IPS DF 19.7 (cell line): ENCODE data around the gene REXO2.

ENCODE experiments used
- DNase-seq: peaks from one replicate; pipeline ENCODE4 v3.0.0-alpha.2; 2013; ENCODE audit warnings: low read depth, low spot score

The REXO2 gene

DNA sequence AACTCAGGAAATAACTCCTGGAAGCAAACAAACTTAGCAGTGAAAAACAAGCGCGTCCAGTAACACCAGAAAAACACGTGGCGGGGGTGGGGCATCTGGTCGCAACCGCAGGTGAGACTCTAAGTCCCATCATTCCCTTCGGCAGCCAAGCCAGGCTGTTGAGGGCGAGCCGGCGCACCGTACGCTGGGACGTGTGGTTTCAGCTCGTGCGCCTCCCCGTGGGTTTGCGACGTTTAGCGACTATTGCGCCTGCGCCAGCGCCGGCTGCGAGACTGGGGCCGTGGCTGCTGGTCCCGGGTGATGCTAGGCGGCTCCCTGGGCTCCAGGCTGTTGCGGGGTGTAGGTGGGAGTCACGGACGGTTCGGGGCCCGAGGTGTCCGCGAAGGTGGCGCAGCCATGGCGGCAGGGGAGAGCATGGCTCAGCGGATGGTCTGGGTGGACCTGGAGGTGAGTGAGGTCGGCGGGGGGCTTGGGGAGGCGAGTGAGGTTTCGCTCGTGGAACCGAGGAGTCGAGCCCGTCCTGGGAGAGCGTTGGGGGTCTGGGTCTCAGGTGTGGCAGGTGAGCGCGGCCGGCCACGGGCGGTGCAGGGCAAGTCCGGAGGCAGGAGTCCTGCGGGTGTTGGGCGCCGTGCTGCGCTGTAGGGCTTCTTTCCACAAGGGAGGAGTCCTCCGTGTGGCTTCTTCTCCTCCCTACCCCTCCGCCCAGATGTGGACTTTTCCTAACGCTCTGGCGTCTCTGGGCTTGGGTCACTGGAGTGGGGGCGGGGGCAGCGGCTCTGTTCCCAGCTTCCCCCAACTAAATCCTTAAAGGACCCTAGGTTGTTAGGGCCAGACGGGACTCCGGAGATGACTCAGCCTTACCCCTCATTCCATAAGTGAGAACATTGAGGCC, at the start of gene REXO2:
REXO2 (plus strand) TSS at position 239 of the 892 bp plus-strand sequence; CDS start at position 301, 62 bp downstream.
- peak; percentile 85 for DNase-seq

- no peak for DNase-seq
Observed at GRCh38 chr11:114392735-114393667, 46.3 kb upstream of the REXO2 start.

- DNase-seq = no peak
Observed at GRCh38 chr11:114395736-114396135, 43.5 kb upstream of the REXO2 start.

- no peak for DNase-seq
Observed at GRCh38 chr11:114396916-114397315, 42.4 kb upstream of the REXO2 start.

DNA sequence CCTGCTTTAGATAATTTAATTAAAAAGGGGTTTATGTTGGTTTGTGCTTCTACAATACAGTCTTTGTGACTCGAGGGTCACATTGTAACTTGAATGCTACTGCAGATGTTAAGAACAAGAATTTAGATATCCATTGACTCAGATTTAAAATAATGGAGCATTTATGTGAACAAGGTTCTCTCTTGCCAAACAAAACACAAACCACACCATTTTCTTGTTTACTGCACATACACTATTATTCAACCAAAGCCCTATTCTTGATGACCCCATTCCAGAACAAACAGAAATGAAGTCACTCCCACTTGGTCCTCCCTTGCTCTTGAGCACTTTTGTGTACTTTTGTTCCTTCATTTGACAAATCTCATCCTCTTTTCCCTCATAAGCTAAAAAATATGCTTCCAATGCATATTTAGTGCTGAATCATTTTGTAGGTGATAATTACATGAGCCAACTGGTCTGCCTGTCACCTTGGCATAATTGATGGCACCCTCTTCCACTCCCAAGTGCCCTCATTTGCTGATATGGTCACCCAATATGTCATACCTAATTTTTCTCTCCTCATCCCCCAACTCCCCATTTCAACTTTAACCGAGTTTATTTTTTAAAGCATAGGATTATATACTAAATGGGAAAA, 41.8 kb upstream of the REXO2 start:
- no peak for DNase-seq

- DNase-seq = no peak
Observed at GRCh38 chr11:114398303-114398920, 40.9 kb upstream of the REXO2 start.

DNA sequence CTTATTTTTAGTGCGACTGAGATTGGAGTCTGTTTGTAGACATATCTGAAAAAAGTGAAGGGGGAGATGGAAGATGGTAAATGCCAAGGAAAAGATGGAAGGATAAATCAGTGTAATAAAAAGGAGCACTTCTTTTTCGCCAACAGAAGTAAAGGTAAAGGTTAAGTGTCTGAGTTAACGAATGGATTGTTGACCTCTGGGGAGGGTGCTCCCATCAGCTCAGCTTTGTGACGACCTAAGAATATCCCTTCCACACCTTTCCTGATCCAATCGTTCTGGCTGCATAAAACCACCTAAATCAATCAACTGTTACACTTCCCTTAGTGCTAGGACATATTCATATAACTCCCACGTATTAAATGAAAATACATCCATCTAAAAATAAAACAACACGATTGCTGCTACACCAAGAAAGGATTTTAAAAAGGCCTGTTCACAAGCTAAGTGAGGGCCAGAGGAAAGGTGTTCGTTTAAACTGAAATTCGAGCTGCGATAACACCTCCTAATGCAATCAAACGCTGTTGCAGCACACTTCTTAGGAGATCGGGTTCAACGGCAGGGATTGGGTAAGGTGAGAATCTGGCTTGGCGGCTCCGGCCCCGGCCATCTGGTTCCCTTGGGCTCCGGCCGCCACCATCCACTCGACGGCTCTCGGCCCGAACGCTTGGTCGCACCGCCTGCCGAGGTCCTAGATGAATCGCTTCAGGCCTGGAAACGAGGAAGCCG, 39.6 kb upstream of the REXO2 start:
- peak; percentile 42 for DNase-seq

DNA sequence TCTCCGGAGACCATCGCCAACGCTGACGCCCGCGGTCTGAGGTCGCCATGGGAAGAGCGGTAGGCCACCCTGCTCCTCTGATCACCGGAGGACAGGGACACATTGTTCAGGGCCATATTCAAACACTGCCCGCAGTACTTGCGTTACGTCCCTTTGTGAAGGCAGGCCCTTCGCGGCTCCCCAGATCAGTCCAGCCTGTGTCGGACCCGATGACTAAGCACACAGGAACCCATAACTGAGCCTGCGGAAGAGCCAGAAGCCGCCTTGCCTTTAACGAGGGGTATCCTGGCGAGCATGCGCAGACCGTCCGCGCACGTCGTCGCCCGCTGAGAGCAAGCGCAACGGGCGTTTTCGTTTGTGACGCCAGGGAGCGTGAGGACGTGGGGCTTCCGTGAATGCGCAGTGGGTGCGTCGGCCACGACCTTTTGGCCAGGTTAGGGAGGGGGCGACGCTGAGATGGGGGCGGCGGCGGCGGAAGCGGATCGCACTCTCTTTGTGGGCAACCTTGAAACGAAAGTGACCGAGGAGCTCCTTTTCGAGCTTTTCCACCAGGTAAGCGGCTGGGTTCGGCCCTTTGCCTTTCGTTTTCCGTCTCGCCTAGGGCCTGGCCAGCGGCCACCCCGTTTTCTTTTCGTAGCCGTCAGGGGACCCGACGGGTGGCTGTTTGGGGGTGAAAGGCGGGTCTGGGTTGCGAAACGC, 38.9 kb upstream of the REXO2 start, which contains the start of the genes C11orf71 and RBM7:
C11orf71 (minus strand) TSS at position 296 of the 699 bp plus-strand sequence; CDS start at position 116, 180 bp downstream.
RBM7 (plus strand) TSS at position 451 of the 699 bp plus-strand sequence; CDS start at position 457, 6 bp downstream.
- DNase-seq = peak; percentile 85

DNA sequence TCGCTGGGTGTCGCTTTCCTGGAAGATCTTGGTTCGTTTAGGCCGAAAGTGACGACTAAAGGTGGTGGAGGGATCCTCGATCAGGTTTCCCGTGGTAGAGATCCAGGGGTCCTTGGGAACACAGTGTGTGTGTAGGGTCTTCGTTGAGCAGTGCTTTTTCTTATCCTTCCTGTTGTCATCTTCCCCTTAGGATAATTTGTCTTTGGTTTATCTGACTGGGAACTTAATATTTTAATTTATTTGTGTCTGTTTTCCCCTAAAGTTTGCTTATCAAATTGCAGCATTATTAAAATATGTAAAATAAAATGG, 38.4 kb upstream of the REXO2 start:
- DNase-seq = no peak

- DNase-seq = no peak
Observed at GRCh38 chr11:114401311-114401710, 38.0 kb upstream of the REXO2 start.

GRCh38 chr11:114412946-114413345, 26.3 kb upstream of the REXO2 start:
- DNase-seq = no peak

DNA sequence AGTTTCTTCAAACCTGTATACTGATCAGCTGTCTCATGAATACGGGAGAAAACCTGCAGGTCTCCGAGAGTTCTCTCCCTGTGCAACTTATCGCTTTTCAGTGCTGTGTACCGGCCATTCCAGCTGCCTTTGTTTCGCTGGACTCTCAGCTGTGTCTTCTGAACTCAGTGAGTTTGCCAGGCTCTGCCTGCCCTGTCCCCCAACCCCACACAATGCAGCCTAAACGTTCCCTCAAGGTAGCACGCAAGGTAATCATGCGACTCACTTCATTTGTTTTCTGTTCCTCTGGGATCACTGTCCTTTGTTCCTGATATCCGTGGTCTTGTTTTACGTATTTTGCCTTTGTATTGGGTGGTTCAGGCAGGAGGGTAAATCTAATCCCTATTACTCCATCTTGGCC, 25.3 kb upstream of the REXO2 start:
- DNase-seq = no peak

GRCh38 chr11:114416441-114416961, 22.8 kb upstream of the REXO2 start:
- DNase-seq = no peak

- no peak for DNase-seq
Observed at GRCh38 chr11:114426280-114426679, 13.0 kb upstream of the REXO2 start.

- DNase-seq = no peak
Observed at GRCh38 chr11:114430290-114430689, 9.0 kb upstream of the REXO2 start.

DNA sequence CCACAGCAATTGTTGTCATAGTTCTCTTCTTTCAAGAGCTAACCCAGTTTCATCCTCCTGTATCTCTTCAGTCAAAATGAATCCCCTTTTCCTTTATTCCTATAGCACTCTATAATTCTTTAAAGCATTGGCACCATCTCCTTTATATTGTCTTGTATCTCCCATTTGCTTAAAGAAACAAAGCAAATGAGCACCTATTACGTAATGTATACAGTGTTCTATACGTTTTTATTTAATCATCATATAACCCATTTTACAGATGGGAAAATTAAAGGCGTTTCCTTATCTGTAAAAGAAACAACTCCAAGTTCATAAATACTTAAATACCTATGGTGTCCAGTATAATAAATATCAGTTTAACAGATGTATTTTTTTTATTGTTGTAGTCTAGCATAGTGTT, 6.4 kb upstream of the REXO2 start:
- DNase-seq = no peak

DNA sequence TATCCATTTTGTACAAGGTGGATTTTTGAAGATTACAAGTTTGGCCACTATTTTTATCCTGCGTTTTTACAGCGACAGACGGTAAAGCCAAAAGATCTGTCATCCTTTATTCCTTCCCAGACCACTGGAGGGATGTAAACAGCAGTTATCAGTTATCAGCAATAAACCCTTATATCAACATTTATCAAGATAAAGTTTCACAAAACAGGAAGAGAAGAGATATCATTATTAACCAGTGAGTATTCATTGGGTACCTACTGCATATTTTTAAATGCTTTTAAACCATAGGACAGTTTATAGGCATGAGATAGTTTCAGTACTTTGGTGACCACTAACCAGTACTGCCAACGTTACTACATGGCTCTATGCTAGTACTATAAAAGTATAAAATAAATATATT, 5.9 kb upstream of the REXO2 start:
- DNase-seq = no peak

DNA sequence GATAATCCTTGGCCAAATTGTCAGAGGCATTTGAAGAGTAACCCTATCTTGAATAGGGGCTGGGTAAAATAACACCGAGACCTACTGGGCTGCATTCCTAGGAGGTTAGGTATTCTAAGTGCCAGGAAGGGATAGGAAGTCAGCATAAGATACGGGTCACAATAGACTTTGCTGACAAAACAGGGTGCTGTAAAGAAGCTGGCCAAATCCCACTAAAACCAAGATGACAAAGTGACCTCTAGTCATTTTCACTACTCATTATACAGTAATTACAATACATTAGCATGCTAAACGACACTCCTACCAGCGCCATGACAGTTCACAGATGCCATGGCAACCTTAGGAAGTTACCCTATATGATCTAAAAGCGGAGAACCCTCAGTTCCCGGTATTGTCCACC, 964 bp upstream of the REXO2 start:
- peak; percentile 50 for DNase-seq

DNA sequence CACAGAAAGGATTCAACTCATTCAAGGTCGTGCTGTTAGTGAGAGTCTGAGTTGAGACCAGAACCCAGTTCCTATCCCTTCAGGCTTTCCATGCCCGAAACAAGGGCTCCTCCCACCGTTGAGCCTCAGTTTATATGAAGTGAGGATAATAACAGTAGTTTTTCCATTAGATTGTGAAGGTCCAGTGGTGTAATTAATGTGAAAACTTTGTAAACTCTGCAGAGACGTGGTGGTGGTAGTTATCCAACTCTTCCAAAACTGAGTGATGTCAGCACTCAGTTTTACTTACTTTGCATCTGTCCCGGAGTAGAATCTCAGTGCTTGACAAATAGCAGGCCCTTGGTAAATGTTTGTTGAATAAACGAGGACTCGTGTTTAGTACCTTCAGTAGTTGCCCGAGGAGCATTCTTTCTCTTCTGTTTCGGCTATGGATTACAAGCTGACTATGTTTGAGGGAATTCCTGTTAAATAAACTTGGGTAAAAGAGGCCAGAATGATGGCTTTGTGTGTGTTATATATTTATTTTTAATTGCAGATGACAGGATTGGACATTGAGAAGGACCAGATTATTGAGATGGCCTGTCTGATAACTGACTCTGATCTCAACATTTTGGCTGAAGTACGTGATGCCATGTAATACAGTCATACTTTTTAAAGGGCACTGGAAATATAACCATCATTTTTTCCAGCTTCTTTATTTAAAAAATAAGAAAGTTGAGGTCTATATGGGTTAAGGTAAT, 1.0 kb downstream of the REXO2 start:
- DNase-seq = no peak
